Measurements from ENCODE around the gene DIS3L. TPM values are rescaled to one million over a fixed set of nuclear protein-coding genes. Genes with fewer than 3 reads are reported as not detected.

DIS3L gene
- 18.7 and 19.7 TPM in 2 replicates for total RNA-seq

GRCh38 chr15:66293419-66294156, at the start of gene DIS3L:
Gene DIS3L (plus strand): TSS chr15:66293568. CDS start chr15:66293597, 29 bp downstream.

GRCh38 chr15:66253418-66254088, 39.8 kb upstream of the DIS3L start, which contains the start of gene MEGF11:
Gene MEGF11 (minus strand): TSS chr15:66253750. CDS start chr15:66128403, 125,347 bp downstream.

GRCh38 chr15:66356359-66357236, 63.2 kb downstream of the DIS3L start, which contains the start of gene TIPIN:
Gene TIPIN (minus strand): TSS chr15:66356685. CDS start chr15:66352947, 3,738 bp downstream.

Other genes with a start within 250 kb of the DIS3L start
- not detected in 2 replicates for gene MEGF11, start 39.8 kb upstream of the DIS3L start, total RNA-seq
- 11.7 and 12.2 TPM in 2 replicates for gene TIPIN, start 63.1 kb downstream of the DIS3L start, total RNA-seq
- 51.0 and 56.9 TPM in 2 replicates for gene MAP2K1, start 93.3 kb downstream of the DIS3L start, total RNA-seq
- 22.5 and 28.0 TPM in 2 replicates for gene SNAPC5, start 204.2 kb downstream of the DIS3L start, total RNA-seq
- gene RPL4, start 211.3 kb downstream of the DIS3L start, total RNA-seq: 3,625 and 4,135 TPM in 2 replicates
- 42.6 and 55.8 TPM in 2 replicates for gene ZWILCH, start 211.8 kb downstream of the DIS3L start, total RNA-seq

Data from mammary microvascular endothelial cell (primary cell).